GM23248 (cell line): ENCODE data around the gene SLC25A22.

Experiments
- EZH2 ChIP-seq: fragments of 200-600 bp; sonication (generic); IDR thresholded peaks from 2 replicates; pipeline ENCODE4 v1.6.1; 2018; ENCODE audit warnings: antibody characterized with exemption, mild to moderate bottlenecking; ENCODE audit not compliant: insufficient read depth, poor library complexity, severe bottlenecking
- EZH2phosphoT487 ChIP-seq: fragments of 200-600 bp; sonication (generic); IDR thresholded peaks from 2 replicates; pipeline ENCODE4 v1.6.1; 2018; ENCODE audit warnings: antibody characterized with exemption, moderate library complexity, mild to moderate bottlenecking, low read depth; ENCODE audit not compliant: insufficient read depth

- no peak for TF ChIP-seq EZH2
- no peak for TF ChIP-seq EZH2phosphoT487
Measured at GRCh38 chr11:837990-838307, 39.9 kb upstream of the SLC25A22 start.
